DOHH2 (cell line): ENCODE measurements around the gene GASK1B.

Experiments used
- CTCF ChIP-seq: fragments of 200-600 bp; sonication (generic); IDR thresholded peaks from one replicate; pipeline ENCODE4 v1.5.1; 2014; ENCODE audit warnings: antibody characterized with exemption, mild to moderate bottlenecking, low read depth, low read length; ENCODE audit not compliant: poor library complexity, severe bottlenecking
- EZH2phosphoT487 ChIP-seq: fragments of 200-600 bp; sonication (generic); IDR thresholded peaks from 2 replicates; pipeline ENCODE4 v1.6.1; 2017; ENCODE audit warnings: borderline replicate concordance, mild to moderate bottlenecking, antibody characterized with exemption, low read length, moderate library complexity, mixed read lengths

GRCh38 chr4:158164768-158165213, 8.0 kb downstream of the GASK1B start:
- TF ChIP-seq CTCF: no peak
- no peak for TF ChIP-seq EZH2phosphoT487
